ENCODE data around the gene ZBTB7C. TPM values are rescaled to one million over a fixed set of nuclear protein-coding genes. Genes with fewer than 3 reads are reported as not detected.

Gene ZBTB7C
- total RNA-seq, 1 experiment from 2014 or later = not detected

- H3K4me3 Mint-ChIP-seq (ENCODE audit: low read depth, unreplicated experiment) = no peak overlapping the region
- peaks cover 31% of the 10 kb centered on the region for H3K27me3 Mint-ChIP-seq (ENCODE audit: unreplicated experiment)
- no peak for DNase-seq
- no peak overlapping the region for H3K27ac Mint-ChIP-seq (ENCODE audit: unreplicated experiment)
- no peaks in the 10 kb centered on the region for H3K4me1 Mint-ChIP-seq (ENCODE audit: low read depth, unreplicated experiment)
- H3K36me3 Mint-ChIP-seq (ENCODE audit: insufficient read depth, unreplicated experiment) = no peaks in the 10 kb centered on the region
- no TSS peak for BruUV-seq (replicated peaks)
- intact Hi-C loops (cut with micrococcal nuclease; ENCODE audit: unreplicated experiment) = no loop called here
- H3K9me3 Mint-ChIP-seq (ENCODE audit: low read depth, unreplicated experiment) = no peaks in the 10 kb centered on the region
- CTCF ChIA-PET = no interaction called here
- no peak for TF ChIP-seq CTCF (IDR thresholded peaks at IDR 0.05; ENCODE audit: unreplicated experiment)
Measured at GRCh38 chr18:47993409-47993808, 415.8 kb downstream of the ZBTB7C start.

DNA sequence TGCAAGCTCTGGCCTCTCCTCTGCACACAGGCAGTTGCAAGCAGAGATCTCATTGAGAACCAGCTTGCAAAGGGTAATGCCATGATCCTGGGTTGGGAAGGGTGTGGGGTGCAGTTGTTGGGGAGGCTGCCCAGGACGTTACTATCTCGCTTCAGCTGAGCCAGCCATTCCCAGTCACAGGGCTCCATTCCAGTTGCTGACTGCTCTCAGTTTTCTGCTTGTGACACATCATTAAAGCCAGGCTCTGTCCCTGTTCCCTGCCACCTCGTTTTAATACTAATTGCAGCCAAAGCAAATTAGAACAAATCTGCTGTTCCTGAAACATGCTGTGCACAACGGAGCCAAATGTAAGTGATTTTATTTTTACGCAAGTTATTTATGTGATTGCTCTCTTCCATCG, 416.2 kb downstream of the ZBTB7C start:
- no peaks in the 10 kb centered on the region for H3K4me1 Mint-ChIP-seq (ENCODE audit: low read depth, unreplicated experiment)
- CTCF ChIA-PET = no interaction called here
- peaks cover 31% of the 10 kb centered on the region for H3K27me3 Mint-ChIP-seq (ENCODE audit: unreplicated experiment)
- no peaks in the 10 kb centered on the region for H3K9me3 Mint-ChIP-seq (ENCODE audit: low read depth, unreplicated experiment)
- no TSS peak for BruUV-seq (replicated peaks)
- H3K4me3 Mint-ChIP-seq (ENCODE audit: low read depth, unreplicated experiment) = no peak overlapping the region
- H3K36me3 Mint-ChIP-seq (ENCODE audit: insufficient read depth, unreplicated experiment) = no peaks in the 10 kb centered on the region
- TF ChIP-seq CTCF (IDR thresholded peaks at IDR 0.05; ENCODE audit: unreplicated experiment) = no peak
- no peak overlapping the region for H3K27ac Mint-ChIP-seq (ENCODE audit: unreplicated experiment)
- intact Hi-C loops (cut with micrococcal nuclease; ENCODE audit: unreplicated experiment) = no loop called here
- DNase-seq = no peak

DNA sequence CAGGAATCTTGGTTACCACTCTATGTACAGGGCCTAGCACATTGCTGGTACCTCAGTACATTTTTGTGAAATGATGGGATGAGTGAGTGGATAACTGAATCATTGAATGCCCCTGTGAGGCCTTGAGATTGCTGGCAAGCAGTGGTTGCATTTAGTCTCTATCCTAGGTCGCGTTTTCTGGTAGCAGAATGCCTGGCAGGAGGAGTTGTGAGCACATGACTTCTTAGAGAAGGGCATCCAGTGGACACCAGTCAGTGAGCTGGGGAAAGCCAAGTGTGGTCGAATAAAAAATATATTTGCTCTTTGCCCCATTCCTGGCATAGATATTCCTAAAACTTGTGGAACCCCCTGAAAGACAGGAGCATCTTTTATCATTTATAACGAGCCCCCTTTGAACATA, 416.9 kb downstream of the ZBTB7C start:
- Mint-ChIP-seq H3K27me3 (ENCODE audit: unreplicated experiment) (peaks cover 31% of the 10 kb centered on the region), H3K4me3 (ENCODE audit: low read depth, unreplicated experiment) (no peak overlapping the region), H3K4me1 (ENCODE audit: low read depth, unreplicated experiment) (no peaks in the 10 kb centered on the region), H3K27ac (ENCODE audit: unreplicated experiment) (no peak overlapping the region), H3K36me3 (ENCODE audit: insufficient read depth, unreplicated experiment) (no peaks in the 10 kb centered on the region), H3K9me3 (ENCODE audit: low read depth, unreplicated experiment) (no peaks in the 10 kb centered on the region)
- no peak for TF ChIP-seq CTCF (IDR thresholded peaks at IDR 0.05; ENCODE audit: unreplicated experiment)
- no TSS peak for BruUV-seq (replicated peaks)
- intact Hi-C loops (cut with micrococcal nuclease; ENCODE audit: unreplicated experiment) = no loop called here
- CTCF ChIA-PET = no interaction called here
- DNase-seq = no peak

GRCh38 chr18:47990981-47991380, 418.2 kb downstream of the ZBTB7C start:
- H3K9me3 Mint-ChIP-seq (ENCODE audit: low read depth, unreplicated experiment) = no peaks in the 10 kb centered on the region

More at GRCh38 chr18:47990981-47991380, 418.2 kb downstream of the ZBTB7C start:
- H3K4me3 Mint-ChIP-seq (ENCODE audit: low read depth, unreplicated experiment) = no peak overlapping the region
- CTCF ChIA-PET = no interaction called here
- no peak for TF ChIP-seq CTCF (IDR thresholded peaks at IDR 0.05; ENCODE audit: unreplicated experiment)
- no peak overlapping the region for H3K27ac Mint-ChIP-seq (ENCODE audit: unreplicated experiment)
- no peaks in the 10 kb centered on the region for H3K4me1 Mint-ChIP-seq (ENCODE audit: low read depth, unreplicated experiment)
- no TSS peak for BruUV-seq (replicated peaks)
- peaks cover 31% of the 10 kb centered on the region for H3K27me3 Mint-ChIP-seq (ENCODE audit: unreplicated experiment)
- no peak for DNase-seq
- H3K36me3 Mint-ChIP-seq (ENCODE audit: insufficient read depth, unreplicated experiment) = no peaks in the 10 kb centered on the region
- intact Hi-C loops (cut with micrococcal nuclease; ENCODE audit: unreplicated experiment) = no loop called here

Measured in Calu3 (cell line).